ENCODE results near the gene SPINT2.
"Not testable (repeated sequence)": the region's sequence is repeated elsewhere in the genome, so short reads cannot be mapped to it uniquely, and the experiment has no call there.

SPINT2 gene, protein sequence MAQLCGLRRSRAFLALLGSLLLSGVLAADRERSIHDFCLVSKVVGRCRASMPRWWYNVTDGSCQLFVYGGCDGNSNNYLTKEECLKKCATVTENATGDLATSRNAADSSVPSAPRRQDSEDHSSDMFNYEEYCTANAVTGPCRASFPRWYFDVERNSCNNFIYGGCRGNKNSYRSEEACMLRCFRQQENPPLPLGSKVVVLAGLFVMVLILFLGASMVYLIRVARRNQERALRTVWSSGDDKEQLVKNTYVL

GRCh38 chr19:38264486-38265212 is at the start of gene SPINT2:
Gene SPINT2, plus strand, starts transcription at chr19:38264573. Its CDS starts 320 bp downstream, at chr19:38264893.
- no peak for DNase-seq
- Mint-ChIP-seq H3K27ac (peak within 1 kb of the TSS; percentile 99), H3K9me3 (no peaks in the 10 kb centered on the region), H3K27me3 (no peaks in the 10 kb centered on the region), H3K4me1 (peaks cover 41 to 59% of the 10 kb centered on the region in 2 donors), H3K4me3 (peak within 1 kb of the TSS; percentile 93 to 95), H3K36me3 (peaks cover 39 to 51% of the 10 kb centered on the region in 2 donors)
- peak; percentile 45 to 47 for ATAC-seq (replicated peaks)

GRCh38 chr19:38216785-38217641 is 47.4 kb upstream of the SPINT2 start:
- ATAC-seq (replicated peaks) = no peak
- peaks cover 50 to 70% of the 10 kb centered on the region in 2 donors for H3K27me3 Mint-ChIP-seq

DNA sequence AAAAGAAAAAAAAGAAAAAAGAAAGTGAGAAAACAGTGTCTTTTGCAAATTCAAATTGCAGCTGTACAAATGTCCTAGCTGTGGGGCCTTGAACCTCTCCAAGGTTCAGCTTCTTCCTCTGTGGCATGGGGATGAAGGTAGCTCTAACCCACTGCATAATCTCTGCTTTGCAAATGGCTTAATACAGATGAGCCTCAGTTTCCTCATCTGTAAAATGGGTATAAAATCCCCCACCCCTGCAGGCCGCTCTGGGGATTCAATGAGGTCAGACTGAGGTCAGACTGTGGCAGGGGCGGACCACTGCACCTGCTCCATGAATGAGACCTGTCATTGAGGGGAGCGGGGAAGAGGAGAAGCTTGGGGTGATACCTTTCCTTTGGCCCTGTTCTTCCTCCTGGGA is 46.2 kb upstream of the SPINT2 start:
- no peak overlapping the region for H3K27ac Mint-ChIP-seq
- H3K9me3 Mint-ChIP-seq = peaks cover 0 to 2% of the 10 kb centered on the region in 2 donors
- peaks cover 54 to 73% of the 10 kb centered on the region in 2 donors for H3K27me3 Mint-ChIP-seq
- H3K4me3 Mint-ChIP-seq = no peak overlapping the region
- DNase-seq (no peak), ATAC-seq (replicated peaks) (no peak)
- peaks cover 5 to 20% of the 10 kb centered on the region in 2 donors for H3K36me3 Mint-ChIP-seq
- H3K4me1 Mint-ChIP-seq = peaks cover 15 to 21% of the 10 kb centered on the region in 2 donors

More at GRCh38 chr19:38216785-38217641, 47.4 kb upstream of the SPINT2 start:
- H3K4me3 Mint-ChIP-seq = no peak overlapping the region
- H3K36me3 Mint-ChIP-seq = peaks cover 5 to 17% of the 10 kb centered on the region in 2 donors
- DNase-seq = no peak
- H3K27ac Mint-ChIP-seq = no peak overlapping the region
- peaks cover 11 to 17% of the 10 kb centered on the region in 2 donors for H3K4me1 Mint-ChIP-seq
- H3K9me3 Mint-ChIP-seq = peaks cover 0 to 2% of the 10 kb centered on the region in 2 donors

GRCh38 chr19:38219221-38219620 is 45.2 kb upstream of the SPINT2 start:
- Mint-ChIP-seq H3K4me3 (no peak overlapping the region), H3K4me1 (peaks cover 14 to 21% of the 10 kb centered on the region in 2 donors), H3K36me3 (peaks cover 2 to 18% of the 10 kb centered on the region in 2 donors), H3K27ac (no peak overlapping the region), H3K9me3 (no peaks in the 10 kb centered on the region), H3K27me3 (peaks cover 55 to 73% of the 10 kb centered on the region in 2 donors)
- ATAC-seq (replicated peaks) (no peak), DNase-seq (no peak)

DNA sequence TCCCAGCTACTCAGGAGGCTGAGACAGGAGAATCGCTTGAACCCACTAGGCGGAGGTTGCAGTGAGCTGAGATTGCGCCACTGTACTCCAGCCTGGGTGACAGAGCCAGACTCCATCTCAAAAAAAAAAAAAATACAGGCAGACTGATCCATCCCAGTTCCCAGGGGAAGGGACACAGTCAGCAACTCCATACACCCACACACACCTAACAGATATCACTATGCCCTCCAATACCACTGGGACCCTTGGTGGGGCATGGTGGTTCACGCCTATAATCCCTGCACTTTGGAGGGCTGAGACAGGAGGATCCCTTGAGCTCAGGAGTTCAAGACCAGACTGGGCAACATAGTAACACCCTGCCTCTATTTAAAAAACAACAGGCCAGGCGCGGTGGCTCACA is 43.0 kb upstream of the SPINT2 start:
- peaks cover 3 to 11% of the 10 kb centered on the region in 2 donors for H3K36me3 Mint-ChIP-seq

GRCh38 chr19:38221919-38222830 is 42.2 kb upstream of the SPINT2 start:
- Mint-ChIP-seq H3K9me3 (no peaks in the 10 kb centered on the region), H3K4me3 (no peak overlapping the region), H3K4me1 (peaks cover 20 to 33% of the 10 kb centered on the region in 2 donors), H3K36me3 (peaks cover 3 to 11% of the 10 kb centered on the region in 2 donors), H3K27ac (no peak overlapping the region), H3K27me3 (peaks cover 64 to 81% of the 10 kb centered on the region in 2 donors)
- DNase-seq (no peak), ATAC-seq (replicated peaks) (no peak)

More for the DNA sequence above, 43.0 kb upstream of the SPINT2 start:
- ATAC-seq (replicated peaks) = no peak
- H3K27ac Mint-ChIP-seq = no peak overlapping the region
- peaks cover 57 to 74% of the 10 kb centered on the region in 2 donors for H3K27me3 Mint-ChIP-seq
- H3K9me3 Mint-ChIP-seq = no peaks in the 10 kb centered on the region
- no peak for DNase-seq
- H3K4me1 Mint-ChIP-seq = peaks cover 17 to 25% of the 10 kb centered on the region in 2 donors
- no peak overlapping the region for H3K4me3 Mint-ChIP-seq

- peak overlapping the region; percentile 82 for H3K4me3 Mint-ChIP-seq
- no peak overlapping the region for H3K27ac Mint-ChIP-seq
- peaks cover 69 to 83% of the 10 kb centered on the region in 2 donors for H3K27me3 Mint-ChIP-seq
- peaks cover 3 to 11% of the 10 kb centered on the region in 2 donors for H3K36me3 Mint-ChIP-seq
- H3K9me3 Mint-ChIP-seq = no peaks in the 10 kb centered on the region
- no peak for ATAC-seq (replicated peaks)
- DNase-seq = no peak
- peaks cover 27 to 42% of the 10 kb centered on the region in 2 donors for H3K4me1 Mint-ChIP-seq
These were observed 41.3 kb upstream of the SPINT2 start for GRCh38 chr19:38223119-38223523.

DNA sequence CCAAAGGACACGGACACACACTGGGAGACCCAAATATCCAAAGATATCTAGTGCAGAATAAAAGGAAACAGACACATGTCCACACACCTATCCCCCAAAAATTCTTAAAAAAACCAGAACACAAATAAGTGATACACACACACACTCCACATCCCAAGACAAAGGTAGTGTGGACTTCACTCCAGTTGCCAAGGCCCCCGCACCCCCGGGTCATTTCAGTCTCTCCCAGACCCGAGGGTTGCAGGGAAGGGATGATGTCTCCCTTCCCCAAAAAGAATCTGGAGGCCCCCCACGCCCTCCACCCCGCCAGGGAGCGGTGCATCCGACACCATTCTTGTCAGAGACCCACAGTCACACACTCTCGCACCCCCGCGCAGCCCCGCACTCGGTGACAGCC is 40.8 kb upstream of the SPINT2 start:
- ATAC-seq (replicated peaks) = no peak

DNA sequence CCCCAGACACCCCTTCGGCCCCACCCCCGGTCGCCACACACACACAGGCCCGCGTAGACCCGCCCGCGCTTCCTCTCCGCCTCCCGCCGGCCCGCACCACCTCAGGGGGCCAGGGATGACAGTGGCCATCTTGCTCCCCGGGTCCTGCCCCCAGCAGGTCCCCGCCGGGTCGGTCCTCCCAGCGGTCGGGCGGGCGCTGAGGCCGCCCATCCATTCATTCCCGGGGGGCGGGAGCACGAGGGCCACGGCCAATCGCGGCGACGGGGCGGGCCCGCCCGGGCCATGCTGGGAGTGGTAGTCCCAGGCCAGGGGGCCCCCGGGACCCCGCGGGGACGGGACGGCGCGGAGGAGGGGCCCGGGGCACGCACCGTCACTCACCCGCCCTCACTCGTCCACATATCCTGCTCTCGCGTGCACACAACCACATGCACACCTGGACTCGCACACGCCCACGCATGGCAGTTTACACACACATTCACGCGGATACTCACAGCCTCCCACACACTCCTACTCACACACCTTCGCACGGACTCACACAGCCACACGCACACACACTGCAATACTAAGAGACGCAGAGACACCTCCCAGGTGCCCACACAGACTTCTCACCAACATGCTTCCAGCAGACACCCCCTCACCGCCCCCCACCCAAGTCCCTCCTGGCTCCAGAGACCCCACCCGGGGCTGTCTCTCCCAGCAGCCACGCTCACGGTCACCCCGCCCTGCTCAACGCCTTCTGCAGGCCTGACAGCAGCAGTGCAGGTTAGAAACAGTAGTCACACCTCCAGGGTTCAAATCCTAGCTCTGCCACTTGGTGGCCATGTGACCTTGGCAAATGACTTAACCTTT is 40.1 kb upstream of the SPINT2 start, which contains the start of gene DPF1:
TSS of gene DPF1 (minus strand) at position 209 of the 849 bp plus-strand sequence. CDS start at position 129, 80 bp downstream.
- DNase-seq = peak; percentile 77
- peaks cover 68 to 80% of the 10 kb centered on the region in 2 donors for H3K27me3 Mint-ChIP-seq
- peaks cover 31 to 49% of the 10 kb centered on the region in 2 donors for H3K4me1 Mint-ChIP-seq
- H3K27ac Mint-ChIP-seq = peak within 1 kb of the TSS; percentile 85
- peak within 1 kb of the TSS; percentile 82 for H3K4me3 Mint-ChIP-seq
- peaks cover 1 to 7% of the 10 kb centered on the region in 2 donors for H3K36me3 Mint-ChIP-seq
- no peaks in the 10 kb centered on the region for H3K9me3 Mint-ChIP-seq
- ATAC-seq (replicated peaks) = peak; percentile 88 to 92

More for the DNA sequence above, 40.8 kb upstream of the SPINT2 start:
- Mint-ChIP-seq H3K4me1 (peaks cover 27 to 44% of the 10 kb centered on the region in 2 donors), H3K4me3 (peak overlapping the region; percentile 82), H3K27me3 (peaks cover 70 to 81% of the 10 kb centered on the region in 2 donors), H3K9me3 (no peaks in the 10 kb centered on the region), H3K27ac (peak overlapping the region; percentile 85), H3K36me3 (peaks cover 1 to 8% of the 10 kb centered on the region in 2 donors)
- DNase-seq = no peak

- Mint-ChIP-seq H3K27me3 (peaks cover 68 to 77% of the 10 kb centered on the region in 2 donors), H3K27ac (peak overlapping the region; percentile 1), H3K4me1 (peaks cover 31 to 49% of the 10 kb centered on the region in 2 donors)
- H3K4me3 Mint-ChIP-seq; H3K9me3 Mint-ChIP-seq; H3K36me3 Mint-ChIP-seq; DNase-seq; ATAC-seq (replicated peaks): not testable (repeated sequence)
These were observed 39.5 kb upstream of the SPINT2 start for GRCh38 chr19:38224863-38225218.

DNA sequence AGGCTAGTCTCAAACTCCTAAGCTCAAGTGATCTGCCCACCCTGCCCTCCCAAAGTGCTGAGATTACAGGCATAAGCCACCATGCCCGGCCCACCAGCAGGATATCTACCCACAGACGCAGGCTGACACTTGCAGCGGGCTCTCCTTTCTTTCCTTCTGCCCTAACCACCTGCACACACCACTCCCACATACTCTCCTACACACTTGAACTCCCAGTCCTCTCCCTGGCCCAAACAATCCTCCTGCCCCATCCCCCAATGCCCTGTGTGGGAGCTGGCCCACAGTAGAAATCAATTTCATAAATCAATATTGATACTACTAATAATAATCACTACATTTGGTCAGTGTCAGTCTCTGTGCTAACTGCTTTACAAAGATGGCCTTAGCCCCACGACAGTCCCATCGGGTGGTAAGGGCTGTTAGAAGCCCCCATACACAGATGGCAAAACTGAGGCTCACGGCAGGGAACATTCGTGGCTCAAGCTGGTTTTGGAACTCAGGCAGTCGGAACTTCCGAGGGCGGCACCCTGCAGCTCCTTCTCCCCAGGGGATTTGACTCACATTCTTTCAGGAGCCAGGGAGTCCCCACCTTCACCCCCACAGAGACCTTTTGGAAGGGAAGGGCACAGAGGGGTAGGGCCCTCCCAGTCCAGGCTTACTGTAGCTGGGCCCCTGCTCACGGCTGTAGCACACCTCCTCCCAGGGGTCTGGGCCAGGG is 36.9 kb upstream of the SPINT2 start:
- H3K9me3 Mint-ChIP-seq = no peaks in the 10 kb centered on the region
- H3K4me1 Mint-ChIP-seq = peaks cover 31 to 49% of the 10 kb centered on the region in 2 donors
- no peak overlapping the region for H3K27ac Mint-ChIP-seq
- H3K4me3 Mint-ChIP-seq = peak overlapping the region; percentile 22 to 55
- no peak for ATAC-seq (replicated peaks)
- peaks cover 3 to 7% of the 10 kb centered on the region in 2 donors for H3K36me3 Mint-ChIP-seq
- no peak for DNase-seq
- H3K27me3 Mint-ChIP-seq = peaks cover 69 to 83% of the 10 kb centered on the region in 2 donors

DNA sequence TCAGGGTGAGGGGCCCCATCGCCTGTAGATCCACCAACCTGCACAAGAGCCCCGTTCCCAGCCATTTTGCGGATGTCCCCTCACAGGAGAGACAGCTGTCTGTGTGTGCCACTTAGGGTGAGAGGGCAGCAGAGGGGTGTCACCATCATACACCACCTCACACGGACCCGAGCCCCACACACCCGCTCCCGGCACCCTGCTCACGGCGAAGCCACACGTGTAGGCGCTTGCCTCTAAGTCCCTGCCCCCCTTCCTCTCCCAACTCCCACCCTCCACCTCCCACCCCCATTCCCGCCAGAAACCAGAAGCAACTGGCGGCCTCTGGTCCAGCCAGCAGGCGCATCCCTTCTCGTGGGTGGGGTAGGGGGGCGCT is 36.4 kb upstream of the SPINT2 start:
- H3K4me3 Mint-ChIP-seq = peak overlapping the region; percentile 22 to 55
- no peaks in the 10 kb centered on the region for H3K9me3 Mint-ChIP-seq
- peaks cover 28 to 44% of the 10 kb centered on the region in 2 donors for H3K4me1 Mint-ChIP-seq
- DNase-seq (no peak), ATAC-seq (replicated peaks) (no peak)
- peaks cover 3 to 6% of the 10 kb centered on the region in 2 donors for H3K36me3 Mint-ChIP-seq
- H3K27me3 Mint-ChIP-seq = peaks cover 69 to 80% of the 10 kb centered on the region in 2 donors
- no peak overlapping the region for H3K27ac Mint-ChIP-seq
